ENCODE data around the gene MAGEA12.
"Not testable (repeated sequence)": the region's sequence is repeated elsewhere in the genome, so short reads cannot be mapped to it uniquely, and the experiment has no call there.

The MAGEA12 gene, protein sequence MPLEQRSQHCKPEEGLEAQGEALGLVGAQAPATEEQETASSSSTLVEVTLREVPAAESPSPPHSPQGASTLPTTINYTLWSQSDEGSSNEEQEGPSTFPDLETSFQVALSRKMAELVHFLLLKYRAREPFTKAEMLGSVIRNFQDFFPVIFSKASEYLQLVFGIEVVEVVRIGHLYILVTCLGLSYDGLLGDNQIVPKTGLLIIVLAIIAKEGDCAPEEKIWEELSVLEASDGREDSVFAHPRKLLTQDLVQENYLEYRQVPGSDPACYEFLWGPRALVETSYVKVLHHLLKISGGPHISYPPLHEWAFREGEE

DNA sequence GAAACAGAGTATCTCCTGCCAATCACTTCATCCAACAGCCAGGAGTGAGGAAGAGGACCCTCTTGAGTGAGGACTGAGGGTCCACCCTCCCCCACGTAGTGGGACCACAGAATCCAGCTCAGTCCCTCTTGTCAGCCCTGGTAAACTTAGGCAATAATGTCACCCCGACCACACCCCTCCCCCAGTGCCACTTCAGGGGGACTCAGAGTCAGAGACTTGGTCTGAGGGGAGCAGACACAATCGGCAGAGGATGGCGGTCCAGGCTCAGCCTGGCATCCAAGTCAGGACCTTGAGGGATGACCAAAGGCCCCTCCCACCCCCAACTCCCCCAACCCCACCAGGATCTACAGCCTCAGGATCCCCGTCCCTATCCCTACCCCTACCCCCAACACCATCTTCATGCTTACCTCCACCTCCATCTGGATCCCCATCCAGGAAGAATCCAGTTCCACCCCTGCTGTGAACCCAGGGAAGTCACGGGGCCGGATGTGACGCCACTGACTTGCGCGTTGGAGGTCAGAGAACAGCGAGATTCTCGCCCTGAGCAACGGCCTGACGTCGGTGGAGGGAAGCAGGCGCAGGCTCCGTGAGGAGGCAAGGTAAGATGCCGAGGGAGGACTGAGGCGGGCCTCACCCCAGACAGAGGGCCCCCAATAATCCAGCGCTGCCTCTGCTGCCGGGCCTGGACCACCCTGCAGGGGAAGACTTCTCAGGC is at the start of gene MAGEA12, which contains the start of gene CSAG1:
TSS of gene MAGEA12 (plus strand) at position 497 of the 715 bp plus-strand sequence. CDS start 2,405 bp downstream, outside the sequence.
TSS of gene CSAG1 (minus strand) at position 461 of the 715 bp plus-strand sequence. CDS start 1,261 bp downstream, outside the sequence.
- DNase-seq (ENCODE audit: low read depth, low spot score) = no peak

- not testable (repeated sequence) for DNase-seq (ENCODE audit: low read depth, low spot score)
These were observed 35.3 kb upstream of the MAGEA12 start, which contains the start of gene MAGEA3 for GRCh38 chrX:152697952-152698931. Gene MAGEA3 (plus strand): TSS chrX:152698794. CDS start chrX:152700833, 2,039 bp downstream.

DNA sequence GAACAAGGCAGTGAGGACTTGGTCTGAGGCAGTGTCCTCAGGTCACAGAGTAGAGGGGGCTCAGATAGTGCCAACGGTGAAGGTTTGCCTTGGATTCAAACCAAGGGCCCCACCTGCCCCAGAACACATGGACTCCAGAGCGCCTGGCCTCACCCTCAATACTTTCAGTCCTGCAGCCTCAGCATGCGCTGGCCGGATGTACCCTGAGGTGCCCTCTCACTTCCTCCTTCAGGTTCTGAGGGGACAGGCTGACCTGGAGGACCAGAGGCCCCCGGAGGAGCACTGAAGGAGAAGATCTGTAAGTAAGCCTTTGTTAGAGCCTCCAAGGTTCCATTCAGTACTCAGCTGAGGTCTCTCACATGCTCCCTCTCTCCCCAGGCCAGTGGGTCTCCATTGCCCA is 33.2 kb upstream of the MAGEA12 start:
- DNase-seq (ENCODE audit: low read depth, low spot score) = not testable (repeated sequence)

DNA sequence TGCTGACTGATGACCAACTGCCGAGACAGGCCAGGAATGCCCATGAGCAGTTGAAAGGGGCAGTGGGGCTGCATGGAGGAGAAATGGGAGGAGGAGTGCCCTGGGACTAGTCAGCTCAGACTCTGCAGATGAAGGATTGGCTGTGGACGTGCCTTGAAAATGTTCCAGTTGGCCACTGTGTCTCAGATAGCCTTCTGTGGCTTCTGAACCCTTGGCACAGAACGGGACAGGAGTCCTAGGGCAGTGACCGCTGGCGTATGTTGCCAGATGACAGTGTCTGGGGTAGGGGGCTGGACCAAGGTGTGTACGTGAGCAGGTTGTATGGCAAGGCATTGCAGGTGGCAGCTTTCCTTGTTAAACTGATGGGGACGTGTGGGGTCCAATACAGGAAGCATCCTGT is 27.1 kb upstream of the MAGEA12 start:
- not testable (repeated sequence) for DNase-seq (ENCODE audit: low read depth, low spot score)

GRCh38 chrX:152709173-152709572 is 24.4 kb upstream of the MAGEA12 start, which contains the start of gene CSAG2:
Gene CSAG2 (minus strand): TSS chrX:152709273. CDS start chrX:152709112, 161 bp downstream.
- DNase-seq (ENCODE audit: low read depth, low spot score) = not testable (repeated sequence)

DNA sequence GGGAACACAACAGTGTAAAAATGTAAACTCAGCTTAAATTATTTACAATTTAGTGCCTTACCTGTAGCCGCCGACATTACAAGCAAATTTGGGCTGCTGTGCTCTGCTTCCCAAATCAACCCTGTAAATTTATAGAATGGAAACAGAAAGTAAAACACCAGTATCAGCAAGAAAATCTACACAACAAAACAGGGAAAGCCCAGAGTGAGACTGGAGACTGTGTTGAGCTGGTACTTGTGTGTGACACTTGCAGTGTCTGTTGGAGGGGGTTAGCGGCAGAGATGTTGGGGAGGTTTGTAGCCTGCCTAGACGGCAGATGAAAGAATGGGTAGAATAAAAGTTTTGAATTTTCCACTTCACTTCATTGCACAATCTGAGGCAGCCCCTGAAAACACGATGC is 20.4 kb upstream of the MAGEA12 start:
- not testable (repeated sequence) for DNase-seq (ENCODE audit: low read depth, low spot score)

- not testable (repeated sequence) for DNase-seq (ENCODE audit: low read depth, low spot score)
These were observed 19.5 kb upstream of the MAGEA12 start, which contains the start of gene MAGEA2B for GRCh38 chrX:152713815-152714787. Gene MAGEA2B (plus strand): TSS chrX:152714628. CDS start chrX:152717107, 2,479 bp downstream.

GRCh38 chrX:152725409-152725808 is 8.1 kb upstream of the MAGEA12 start:
- DNase-seq (ENCODE audit: low read depth, low spot score) = no peak

- not testable (repeated sequence) for DNase-seq (ENCODE audit: low read depth, low spot score)
These were observed 744 bp downstream of the MAGEA12 start for GRCh38 chrX:152734143-152734858.

GRCh38 chrX:152735101-152735500 is 1.5 kb downstream of the MAGEA12 start:
- DNase-seq (ENCODE audit: low read depth, low spot score) = no peak

DNA sequence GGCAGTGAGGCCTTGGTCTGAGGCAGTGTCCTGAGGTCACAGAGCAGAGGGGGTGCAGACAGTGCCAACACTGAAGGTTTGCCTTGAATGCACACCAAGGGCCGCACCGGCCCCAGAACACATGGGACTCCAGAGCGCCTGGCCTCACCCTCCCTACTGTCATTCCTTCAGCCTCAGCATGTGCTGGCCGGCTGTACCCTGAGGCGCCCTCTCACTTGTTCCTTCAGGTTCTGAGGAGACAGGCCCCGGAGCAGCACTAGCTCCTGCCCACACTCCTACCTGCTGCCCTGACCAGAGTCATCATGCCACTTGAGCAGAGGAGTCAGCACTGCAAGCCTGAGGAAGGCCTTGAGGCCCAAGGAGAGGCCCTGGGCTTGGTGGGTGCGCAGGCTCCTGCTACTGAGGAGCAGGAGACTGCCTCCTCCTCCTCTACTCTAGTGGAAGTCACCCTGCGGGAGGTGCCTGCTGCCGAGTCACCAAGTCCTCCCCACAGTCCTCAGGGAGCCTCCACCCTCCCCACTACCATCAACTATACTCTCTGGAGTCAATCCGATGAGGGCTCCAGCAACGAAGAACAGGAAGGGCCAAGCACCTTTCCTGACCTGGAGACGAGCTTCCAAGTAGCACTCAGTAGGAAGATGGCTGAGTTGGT is 2.4 kb downstream of the MAGEA12 start:
- no peak for DNase-seq (ENCODE audit: low read depth, low spot score)

DNA sequence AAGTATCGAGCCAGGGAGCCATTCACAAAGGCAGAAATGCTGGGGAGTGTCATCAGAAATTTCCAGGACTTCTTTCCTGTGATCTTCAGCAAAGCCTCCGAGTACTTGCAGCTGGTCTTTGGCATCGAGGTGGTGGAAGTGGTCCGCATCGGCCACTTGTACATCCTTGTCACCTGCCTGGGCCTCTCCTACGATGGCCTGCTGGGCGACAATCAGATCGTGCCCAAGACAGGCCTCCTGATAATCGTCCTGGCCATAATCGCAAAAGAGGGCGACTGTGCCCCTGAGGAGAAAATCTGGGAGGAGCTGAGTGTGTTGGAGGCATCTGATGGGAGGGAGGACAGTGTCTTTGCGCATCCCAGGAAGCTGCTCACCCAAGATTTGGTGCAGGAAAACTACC is 3.0 kb downstream of the MAGEA12 start:
- DNase-seq (ENCODE audit: low read depth, low spot score) = not testable (repeated sequence)

- DNase-seq (ENCODE audit: low read depth, low spot score) = no peak
These were observed 5.0 kb downstream of the MAGEA12 start for GRCh38 chrX:152738560-152738959.

- DNase-seq (ENCODE audit: low read depth, low spot score) = not testable (repeated sequence)
These were observed 20.4 kb downstream of the MAGEA12 start, which contains the start of gene MAGEA2 for GRCh38 chrX:152753686-152754650. Gene MAGEA2 (minus strand): TSS chrX:152753842. CDS start chrX:152751363, 2,479 bp downstream.

DNA sequence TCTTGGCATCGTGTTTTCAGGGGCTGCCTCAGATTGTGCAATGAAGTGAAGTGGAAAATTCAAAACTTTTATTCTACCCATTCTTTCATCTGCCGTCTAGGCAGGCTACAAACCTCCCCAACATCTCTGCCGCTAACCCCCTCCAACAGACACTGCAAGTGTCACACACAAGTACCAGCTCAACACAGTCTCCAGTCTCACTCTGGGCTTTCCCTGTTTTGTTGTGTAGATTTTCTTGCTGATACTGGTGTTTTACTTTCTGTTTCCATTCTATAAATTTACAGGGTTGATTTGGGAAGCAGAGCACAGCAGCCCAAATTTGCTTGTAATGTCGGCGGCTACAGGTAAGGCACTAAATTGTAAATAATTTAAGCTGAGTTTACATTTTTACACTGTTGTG is 21.3 kb downstream of the MAGEA12 start:
- not testable (repeated sequence) for DNase-seq (ENCODE audit: low read depth, low spot score)

DNA sequence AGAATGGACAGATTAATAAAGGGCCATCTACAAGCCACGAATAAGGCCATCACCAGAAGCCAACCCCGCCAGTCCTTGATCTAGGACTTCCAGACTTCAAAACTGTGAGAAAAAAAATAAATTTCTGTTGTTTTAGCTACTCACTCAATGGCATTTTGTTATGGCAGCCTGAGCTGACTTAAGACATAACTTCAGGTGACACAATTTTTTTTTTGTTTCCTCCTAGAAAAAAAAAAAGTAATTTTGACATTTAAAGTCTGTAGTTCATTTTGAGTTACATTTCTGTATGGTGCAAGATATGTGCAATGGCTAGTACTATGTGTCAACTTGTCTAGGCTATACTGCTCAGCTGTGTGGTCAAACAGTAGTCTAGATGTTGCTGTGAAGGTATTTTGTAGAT is 25.4 kb downstream of the MAGEA12 start, which contains the start of gene CSAG3:
TSS of gene CSAG3 (plus strand) at position 301 of the 400 bp plus-strand sequence.
- DNase-seq (ENCODE audit: low read depth, low spot score) = not testable (repeated sequence)

- DNase-seq (ENCODE audit: low read depth, low spot score) = not testable (repeated sequence)
These were observed 26.0 kb downstream of the MAGEA12 start for GRCh38 chrX:152759544-152759943.

Measured in astrocyte of the hippocampus (primary cell).